Fibroblast of mammary gland (primary cell): ENCODE measurements around the gene RPL34.

ENCODE experiments used
- DNase-seq: peaks from one replicate; pipeline ENCODE4 v3.0.0-alpha.2; 2010; ENCODE audit warnings: low read depth
- H3K4me3 ChIP-seq: 2 replicates; pipeline ENCODE4 v1.5.1; 2011; ENCODE audit warnings: low read depth, mild to moderate bottlenecking, low read length, moderate library complexity; ENCODE audit not compliant: control insufficient read depth
- TF ChIP-seq, protein P1 (sequence below): conservative IDR thresholded peaks from 2 replicates; pipeline ENCODE4 v1.5.1; 2011; ENCODE audit warnings: low read depth, low read length, inconsistent platforms; ENCODE audit not compliant: control insufficient read depth, insufficient read depth

RPL34 gene

DNA sequence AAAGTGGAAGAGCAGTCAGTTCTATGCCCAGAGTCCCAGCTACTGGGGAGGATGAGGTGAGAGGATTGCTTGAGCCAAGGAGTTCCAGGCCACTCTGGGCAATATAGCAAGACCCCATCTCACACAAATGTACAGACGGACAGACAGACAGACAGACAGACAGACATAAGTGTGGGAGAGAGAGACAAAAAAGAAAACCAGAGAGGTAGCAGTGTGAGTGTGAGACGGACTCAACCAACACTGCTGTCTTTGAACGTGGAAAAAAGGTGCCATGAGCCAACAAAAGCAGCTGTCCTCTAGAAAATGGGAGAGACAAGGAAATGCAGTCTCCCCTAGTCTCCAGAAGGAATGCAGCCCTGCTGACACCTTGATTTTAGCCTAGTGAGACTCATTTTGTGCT, 18.2 kb upstream of the RPL34 start:
- TF ChIP-seq, protein P1, sequence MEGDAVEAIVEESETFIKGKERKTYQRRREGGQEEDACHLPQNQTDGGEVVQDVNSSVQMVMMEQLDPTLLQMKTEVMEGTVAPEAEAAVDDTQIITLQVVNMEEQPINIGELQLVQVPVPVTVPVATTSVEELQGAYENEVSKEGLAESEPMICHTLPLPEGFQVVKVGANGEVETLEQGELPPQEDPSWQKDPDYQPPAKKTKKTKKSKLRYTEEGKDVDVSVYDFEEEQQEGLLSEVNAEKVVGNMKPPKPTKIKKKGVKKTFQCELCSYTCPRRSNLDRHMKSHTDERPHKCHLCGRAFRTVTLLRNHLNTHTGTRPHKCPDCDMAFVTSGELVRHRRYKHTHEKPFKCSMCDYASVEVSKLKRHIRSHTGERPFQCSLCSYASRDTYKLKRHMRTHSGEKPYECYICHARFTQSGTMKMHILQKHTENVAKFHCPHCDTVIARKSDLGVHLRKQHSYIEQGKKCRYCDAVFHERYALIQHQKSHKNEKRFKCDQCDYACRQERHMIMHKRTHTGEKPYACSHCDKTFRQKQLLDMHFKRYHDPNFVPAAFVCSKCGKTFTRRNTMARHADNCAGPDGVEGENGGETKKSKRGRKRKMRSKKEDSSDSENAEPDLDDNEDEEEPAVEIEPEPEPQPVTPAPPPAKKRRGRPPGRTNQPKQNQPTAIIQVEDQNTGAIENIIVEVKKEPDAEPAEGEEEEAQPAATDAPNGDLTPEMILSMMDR: no peak
- H3K4me3 ChIP-seq: no peak overlapping the region
- no peak for DNase-seq

DNA sequence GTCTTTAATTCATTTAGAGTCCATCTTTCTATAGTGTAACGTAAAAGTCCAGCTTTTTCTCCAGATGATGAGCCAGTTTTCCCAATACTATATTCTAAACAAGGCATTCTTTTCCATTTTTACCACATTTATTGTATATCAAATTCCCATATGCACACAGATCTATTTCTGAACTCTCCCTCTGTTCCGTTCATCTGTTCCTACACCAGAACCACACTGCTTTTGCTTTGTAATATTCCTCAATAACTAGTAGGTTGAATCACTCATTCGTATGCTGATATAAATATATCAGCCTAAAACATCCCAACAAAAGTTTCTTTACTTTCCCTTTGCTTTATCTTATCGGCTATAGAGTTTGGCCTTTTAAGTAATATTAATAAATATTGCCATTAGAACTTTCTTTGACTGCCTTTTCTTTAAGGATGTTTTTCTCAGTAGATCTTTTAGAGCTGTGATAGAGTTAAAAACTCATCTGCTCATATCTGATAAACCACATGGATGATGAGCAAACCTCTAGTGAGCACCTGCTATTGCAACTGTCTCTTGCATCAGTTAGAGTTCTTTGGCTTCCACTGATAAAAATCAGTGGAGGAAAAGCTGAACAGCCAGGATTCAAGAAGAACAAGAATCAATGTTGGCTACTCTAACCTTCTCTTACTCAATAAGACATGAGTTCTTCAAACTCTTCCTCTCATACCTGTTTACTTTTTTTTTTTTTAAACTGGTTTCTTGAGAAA, 13.1 kb upstream of the RPL34 start:
- TF ChIP-seq, protein P1: no peak
- no peak overlapping the region for H3K4me3 ChIP-seq

DNA sequence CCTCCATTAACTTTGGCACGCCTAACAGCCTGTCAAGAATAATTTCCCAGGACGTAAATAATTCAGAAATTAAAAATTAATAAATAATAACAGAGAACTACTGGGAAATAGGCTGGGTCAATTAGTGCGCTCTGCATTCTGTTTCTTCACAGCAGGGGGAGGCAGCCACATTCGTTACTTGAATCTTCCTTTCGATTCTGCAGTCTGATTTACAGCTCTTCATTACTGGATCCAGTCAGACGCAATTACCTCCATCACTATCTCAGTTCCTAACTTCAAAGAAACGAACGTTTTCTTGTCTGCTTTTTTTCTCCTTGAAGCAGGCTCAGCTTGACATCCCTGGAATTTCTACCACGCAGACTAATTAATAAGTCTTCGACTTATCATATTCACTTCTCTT, 9.0 kb upstream of the RPL34 start:
- peak overlapping the region; percentile 39 for H3K4me3 ChIP-seq
- DNase-seq: peak; percentile 43

More for the DNA sequence above, 13.1 kb upstream of the RPL34 start:
- no peak for DNase-seq

DNA sequence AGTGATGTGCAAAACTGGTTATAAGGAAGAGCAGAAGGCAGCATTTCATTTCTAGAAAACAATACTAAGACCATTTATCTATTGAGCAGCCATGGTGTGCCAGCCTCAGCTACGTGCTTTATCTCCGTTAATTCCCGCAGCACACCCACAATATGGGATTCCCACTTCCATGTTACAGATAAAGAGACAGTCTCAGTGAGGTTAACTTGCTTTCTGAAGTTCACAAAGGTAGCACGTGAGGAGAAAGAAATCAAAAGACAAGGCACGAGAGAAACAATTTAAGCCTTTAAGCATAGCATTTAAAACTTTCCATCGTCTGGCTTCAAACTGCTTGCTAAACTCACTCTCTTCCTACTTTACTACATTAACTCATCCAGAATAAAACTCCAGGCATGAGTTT, 8.0 kb upstream of the RPL34 start:
- DNase-seq: no peak
- TF ChIP-seq, protein P1: no peak

More for the DNA sequence above, 9.0 kb upstream of the RPL34 start:
- TF ChIP-seq, protein P1: peak; percentile 35

DNA sequence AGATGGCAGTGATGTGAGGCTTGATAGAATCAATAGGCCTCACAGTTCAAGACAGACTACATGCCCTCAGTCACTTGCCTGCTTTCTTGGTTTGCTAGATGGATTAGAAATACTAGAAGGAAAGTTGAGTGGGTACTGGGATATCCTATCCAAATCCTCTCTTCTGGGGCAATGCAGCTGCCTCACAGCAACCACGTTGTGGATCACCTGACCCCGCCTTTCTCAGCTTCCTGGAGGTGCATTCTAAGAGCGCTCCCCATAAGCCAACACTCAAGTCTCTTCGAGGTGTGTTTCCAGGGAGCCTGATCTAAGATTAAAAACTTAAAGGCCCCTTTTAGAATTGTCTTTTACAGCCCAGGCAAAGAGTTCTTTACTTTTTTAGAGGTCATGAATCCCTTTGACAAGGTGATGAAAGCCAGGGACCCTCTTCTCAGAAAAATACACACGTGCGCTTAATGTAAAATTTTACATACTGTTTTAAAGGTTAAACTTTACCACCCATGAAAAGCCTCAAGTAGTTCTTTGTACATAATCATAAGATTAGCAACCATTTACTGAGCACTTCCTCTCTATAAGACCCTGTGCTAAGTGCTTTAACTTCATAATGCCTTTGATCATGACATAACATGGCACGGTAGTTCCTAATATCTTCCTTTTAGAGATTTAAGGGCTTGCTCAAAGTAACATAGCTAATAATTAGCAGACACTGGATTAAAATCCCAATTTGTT, 840 bp upstream of the RPL34 start:
- no peak for DNase-seq
- TF ChIP-seq, protein P1: no peak
- H3K4me3 ChIP-seq: peak overlapping the region; percentile 87

More for the DNA sequence above, 8.0 kb upstream of the RPL34 start:
- no peak overlapping the region for H3K4me3 ChIP-seq

DNA sequence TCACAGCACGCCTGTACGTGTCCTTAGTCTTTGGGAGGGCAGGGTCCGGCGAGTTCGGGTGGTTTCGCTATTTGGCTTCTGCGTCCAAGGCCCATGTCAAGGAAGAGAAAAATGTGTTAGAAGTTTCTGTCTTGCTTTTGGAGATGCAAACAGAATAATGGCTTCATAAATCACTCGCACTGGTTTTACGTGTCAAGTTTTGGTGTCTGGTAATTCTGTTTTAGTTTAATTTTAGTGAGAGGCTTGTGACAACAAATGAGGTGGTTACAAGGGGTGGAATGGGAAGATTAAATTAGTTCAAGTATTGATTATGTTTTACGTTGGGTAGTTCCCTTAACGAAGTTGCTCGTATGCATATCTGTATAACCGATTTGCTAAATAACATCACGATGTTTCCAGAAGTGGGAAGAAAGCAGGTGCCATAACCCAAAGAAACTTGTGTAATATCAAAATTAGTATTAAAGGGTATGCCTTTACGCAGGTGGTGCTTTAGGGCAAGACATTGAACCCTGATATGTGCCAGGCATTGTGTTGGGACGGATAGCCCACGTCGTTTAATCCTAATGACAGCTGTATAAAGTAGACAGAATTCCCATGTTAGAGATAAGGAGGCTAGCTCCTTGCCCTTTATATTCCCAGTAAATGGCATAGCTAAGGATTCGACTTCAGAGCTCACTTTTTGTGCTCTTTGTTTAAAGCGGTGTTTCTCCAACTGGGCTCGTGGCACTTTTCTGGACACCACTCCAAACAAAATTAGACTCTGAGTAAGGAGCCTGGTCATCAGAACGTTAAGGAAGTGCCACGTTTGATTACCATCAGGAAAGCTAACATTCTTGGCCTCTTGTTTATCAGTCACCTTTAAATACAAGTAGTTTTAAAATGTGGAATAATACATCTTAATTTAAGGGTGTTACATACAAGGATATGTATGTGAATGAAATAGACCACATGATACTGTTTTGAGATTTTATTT, 843 bp downstream of the RPL34 start:
- H3K4me3 ChIP-seq: peak overlapping the region; percentile 87
- DNase-seq: peak; percentile 38
- TF ChIP-seq, protein P1: no peak
